CD4-positive, alpha-beta T cell treated with Interleukin-4 for 1 hour (primary cell): ENCODE results near the gene NR5A1.

Experiments
- DNase-seq, 2 donors: peaks; one replicate each; pipeline ENCODE4 v3.0.0-alpha.2; 2020 to 2022

The NR5A1 gene

DNA sequence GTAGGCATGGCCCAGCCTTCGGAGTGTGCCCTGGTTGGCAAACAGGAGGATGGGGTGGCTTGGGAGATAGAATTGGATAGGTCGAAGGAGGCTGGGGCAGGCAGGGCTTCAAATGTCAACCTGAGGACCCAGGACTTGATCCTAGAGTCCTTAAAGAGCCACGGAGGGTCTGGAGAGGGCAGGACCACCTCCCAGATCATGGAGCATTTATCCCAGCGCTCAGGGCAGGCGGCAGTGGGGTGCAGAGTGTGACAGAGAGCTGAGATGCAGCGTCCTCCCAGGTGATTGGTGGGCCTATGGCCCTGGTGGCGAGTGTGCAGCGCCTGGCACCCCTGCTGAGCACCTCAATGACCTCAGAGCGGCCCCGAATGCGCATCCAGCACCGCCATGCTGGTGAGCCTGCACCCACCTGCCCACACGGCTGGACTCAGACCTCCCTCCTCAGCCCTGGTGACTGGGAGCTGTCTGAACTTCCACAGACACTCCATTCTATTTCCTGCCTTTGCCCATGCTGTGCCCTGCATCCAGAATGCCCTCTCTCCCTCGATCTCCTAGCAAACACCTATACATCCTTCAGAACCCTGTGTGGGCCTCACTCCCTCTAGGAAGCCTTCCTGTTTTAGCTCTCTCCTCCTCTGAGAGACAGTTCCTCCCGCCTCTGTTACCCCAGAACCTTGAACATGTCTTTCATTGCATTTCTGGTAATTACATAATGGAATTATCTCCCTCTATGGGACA is 50.7 kb downstream of the NR5A1 start:
- no peak for DNase-seq

DNA sequence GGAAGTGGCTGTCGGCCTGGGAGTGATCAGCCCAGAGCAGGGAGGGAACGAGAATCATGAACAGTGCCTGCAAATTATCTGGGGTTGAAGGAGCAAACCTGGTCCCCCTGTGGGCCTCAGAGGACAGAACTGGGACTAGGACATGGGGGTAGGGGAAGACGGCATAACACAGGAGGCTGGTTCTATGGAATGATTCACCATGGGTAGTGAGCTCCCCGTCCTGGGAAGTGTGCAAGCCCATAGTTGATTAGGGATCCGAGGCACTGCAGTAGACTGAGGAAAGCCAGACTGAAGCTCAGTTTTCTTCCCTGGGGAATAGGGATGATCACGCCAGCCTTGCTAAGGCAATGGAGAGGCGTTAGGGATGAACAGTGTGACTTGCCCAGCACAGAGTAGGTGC is 51.4 kb downstream of the NR5A1 start:
- DNase-seq = no peak

DNA sequence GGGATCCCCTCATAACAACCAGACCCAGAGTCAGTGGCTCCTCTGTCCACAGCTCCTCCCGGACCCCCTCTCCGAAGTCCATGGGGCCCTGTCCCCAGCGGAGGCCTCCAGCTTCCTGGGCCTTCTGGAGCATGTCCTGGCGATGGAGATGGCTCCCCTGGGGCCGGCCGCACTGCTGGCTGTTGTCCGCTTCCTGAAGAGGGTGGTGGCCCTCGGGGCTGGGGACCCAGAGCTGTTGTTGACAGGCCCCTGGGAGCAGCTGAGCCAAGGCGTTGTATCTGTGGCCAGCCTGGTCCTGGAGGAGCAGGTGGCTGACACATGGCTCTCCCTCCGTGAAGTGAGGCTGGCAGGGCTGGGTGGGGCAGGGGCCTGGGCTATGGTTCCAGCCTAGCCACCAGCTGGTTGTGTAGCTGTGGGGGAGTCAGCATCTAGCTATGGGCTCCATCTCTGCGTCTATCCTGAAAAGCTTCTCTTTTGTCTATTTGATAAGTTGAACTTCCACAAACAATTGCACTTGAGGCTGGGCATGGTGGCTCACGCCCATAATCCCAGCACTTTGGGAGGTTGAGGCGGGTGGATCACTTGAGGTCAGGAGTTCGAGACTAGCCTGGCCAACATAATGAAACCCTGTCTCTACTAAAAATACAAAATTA is 52.3 kb downstream of the NR5A1 start:
- no peak for DNase-seq

DNA sequence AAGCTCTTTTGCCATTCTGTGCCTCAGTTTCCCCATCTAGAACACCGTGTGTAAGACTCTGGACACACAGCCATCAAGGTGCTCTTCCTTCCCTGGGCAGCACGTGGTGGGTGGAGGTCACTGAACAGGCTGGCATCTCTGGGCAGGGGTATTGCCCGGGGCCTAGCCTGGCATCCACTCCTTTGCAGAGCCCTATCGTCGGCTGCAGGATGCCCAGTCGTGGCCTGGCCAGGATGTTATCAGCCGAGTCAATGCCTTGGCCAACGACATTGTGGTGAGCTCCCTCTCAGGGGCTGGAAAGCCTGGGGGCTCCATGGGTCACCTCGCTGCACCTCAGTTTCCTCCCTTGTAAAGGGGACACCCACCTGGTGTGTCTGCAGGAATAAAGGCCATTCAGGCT is 52.9 kb downstream of the NR5A1 start:
- DNase-seq = no peak

DNA sequence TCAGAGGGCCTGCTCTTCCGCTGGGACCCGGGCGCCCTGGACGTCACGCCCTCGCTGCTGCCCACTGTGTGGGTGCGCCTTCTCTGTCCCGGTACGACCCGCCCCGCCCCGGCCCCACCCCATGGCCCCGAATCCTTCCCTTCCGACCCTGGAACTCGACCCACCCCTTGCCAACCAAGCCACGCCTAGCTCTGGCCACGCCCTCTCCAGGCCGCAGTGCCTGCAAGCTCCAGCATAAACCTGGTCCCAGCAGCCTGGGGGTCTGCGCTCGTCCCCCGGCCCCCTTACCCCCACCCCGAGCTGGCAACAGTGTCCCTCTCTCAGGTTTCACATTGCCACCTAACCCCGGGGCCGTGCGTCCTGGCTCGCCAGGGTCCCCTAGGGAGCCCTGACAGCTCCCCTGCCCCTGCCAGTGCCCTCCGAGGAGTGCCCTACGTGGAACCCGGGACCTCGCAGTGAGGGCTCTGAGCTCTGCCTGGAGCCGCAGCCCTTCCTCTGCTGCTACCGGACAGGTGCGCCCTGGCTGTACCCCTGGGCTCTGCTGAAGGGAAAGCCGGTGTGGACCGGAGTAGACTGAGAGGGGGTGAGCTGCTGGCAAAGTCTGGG is 53.5 kb downstream of the NR5A1 start:
- DNase-seq = no peak

DNA sequence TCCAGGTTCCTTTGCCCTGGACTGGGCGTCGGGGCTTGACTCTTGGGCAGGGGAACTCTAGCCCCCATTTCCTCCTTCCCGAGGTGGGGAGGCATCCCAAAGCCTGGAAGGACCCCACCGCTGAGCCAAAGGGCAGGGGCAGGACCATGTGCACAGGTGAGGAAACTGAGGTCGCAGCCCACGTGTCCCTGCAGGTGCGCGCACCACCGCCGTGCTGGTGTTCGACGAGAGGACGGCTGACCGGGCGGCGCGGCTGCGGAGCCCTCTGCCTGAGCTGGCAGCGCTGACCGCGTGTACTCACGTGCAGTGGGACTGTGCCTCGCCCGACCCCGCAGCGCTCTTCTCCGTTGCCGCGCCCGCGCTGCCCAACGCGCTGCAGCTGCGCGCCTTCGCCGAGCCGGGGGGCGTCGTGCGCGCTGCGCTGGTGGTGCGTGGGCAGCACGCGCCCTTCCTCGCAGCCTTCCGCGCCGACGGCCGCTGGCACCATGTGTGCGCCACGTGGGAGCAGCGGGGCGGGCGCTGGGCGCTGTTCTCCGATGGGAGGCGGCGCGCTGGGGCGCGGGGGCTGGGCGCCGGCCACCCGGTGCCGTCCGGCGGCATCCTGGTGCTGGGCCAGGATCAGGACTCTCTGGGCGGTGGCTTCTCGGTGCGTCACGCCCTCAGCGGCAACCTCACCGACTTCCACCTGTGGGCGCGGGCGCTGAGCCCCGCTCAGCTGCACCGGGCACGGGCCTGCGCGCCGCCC is 54.2 kb downstream of the NR5A1 start:
- DNase-seq = no peak

DNA sequence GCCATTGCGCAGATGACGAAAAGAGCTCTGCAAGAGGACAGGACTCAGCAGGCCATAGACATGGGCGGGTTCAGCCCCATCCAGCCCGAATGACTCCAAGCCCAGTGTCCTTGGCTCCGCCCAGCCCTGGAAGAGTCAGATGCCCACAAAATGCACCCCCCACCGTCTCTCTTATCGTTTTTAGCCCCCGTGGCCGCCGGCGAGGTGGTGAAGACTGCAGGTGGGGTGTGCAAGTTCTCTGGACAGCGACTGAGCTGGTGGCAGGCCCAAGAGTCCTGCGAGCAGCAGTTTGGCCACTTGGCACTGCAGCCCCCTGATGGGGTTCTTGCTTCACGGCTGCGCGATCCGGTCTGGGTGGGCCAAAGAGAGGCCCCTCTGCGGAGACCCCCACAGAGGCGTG is 54.9 kb downstream of the NR5A1 start:
- DNase-seq = no peak

DNA sequence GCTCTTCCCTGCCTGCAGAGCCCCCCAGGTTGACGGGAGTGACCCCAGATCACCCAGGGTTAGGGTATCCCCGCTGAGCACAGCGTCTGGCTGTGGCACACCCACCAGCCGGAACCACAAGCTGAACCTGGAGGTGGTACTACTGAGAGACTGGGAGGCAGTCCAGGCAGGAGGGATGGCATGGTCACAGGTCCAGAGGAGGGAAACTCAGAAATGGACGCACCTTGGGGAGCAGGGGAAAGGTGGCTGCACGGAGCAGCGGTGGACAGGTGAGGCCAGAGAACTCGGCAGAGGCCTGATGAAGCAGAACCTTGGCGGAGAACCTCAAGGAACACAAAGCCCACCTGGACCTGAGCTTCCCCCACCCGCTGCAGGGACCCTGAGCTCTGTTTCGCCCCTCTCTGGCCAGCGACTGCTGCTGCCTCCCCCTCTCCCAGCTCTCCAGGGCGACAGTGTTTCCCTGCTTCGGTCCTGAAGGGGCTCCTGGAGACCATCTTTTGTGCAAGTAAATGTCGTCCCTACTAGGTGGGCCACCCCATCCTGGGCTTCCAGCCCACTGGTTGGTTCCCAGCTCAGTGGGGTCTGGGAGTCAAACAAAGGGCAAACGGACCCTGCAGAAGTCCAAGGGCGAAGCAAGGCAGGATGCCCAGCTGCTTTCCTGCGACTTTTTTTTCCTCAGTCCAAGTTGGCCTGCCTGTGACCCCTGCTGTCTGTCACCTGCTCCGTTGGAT is 56.1 kb downstream of the NR5A1 start:
- DNase-seq = no peak

DNA sequence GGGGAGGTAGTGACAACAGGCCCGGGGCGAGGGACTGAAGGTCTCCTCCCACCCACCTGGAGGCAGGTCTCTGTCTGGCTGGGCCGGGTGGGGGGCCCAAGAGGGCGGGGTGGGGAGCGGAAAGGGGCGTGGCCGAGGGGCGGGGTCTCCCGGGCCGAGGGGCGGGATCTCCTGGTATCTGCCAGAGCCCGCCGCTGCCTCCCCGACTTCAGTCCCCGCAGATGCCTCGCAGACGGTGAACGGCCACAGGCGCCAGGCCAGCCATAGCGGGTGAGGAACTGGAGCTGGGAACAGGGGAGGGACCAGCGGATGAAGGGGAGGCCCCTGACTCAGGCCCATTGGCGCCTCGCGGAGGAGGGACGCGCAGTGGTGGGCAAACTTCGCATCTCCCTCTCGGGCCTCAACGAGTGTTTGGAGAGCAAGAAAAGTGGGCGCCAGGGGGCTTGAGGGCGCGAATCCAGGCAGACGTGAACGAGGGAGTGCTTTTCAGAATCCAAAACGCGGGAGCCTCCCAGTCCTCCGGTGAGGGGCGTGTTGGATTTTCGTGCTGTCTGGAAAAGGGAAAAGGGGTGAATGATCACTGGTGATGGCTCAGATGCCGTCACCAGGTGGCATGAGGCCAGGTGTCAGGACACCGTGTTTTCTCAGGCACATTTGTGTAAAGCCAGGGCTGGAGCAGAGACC is 56.8 kb downstream of the NR5A1 start, which contains the start of gene ADGRD2:
TSS of gene ADGRD2 (plus strand) at position 211 of the 684 bp plus-strand sequence. CDS start 1,216 bp downstream, outside the sequence.
- no peak for DNase-seq

DNA sequence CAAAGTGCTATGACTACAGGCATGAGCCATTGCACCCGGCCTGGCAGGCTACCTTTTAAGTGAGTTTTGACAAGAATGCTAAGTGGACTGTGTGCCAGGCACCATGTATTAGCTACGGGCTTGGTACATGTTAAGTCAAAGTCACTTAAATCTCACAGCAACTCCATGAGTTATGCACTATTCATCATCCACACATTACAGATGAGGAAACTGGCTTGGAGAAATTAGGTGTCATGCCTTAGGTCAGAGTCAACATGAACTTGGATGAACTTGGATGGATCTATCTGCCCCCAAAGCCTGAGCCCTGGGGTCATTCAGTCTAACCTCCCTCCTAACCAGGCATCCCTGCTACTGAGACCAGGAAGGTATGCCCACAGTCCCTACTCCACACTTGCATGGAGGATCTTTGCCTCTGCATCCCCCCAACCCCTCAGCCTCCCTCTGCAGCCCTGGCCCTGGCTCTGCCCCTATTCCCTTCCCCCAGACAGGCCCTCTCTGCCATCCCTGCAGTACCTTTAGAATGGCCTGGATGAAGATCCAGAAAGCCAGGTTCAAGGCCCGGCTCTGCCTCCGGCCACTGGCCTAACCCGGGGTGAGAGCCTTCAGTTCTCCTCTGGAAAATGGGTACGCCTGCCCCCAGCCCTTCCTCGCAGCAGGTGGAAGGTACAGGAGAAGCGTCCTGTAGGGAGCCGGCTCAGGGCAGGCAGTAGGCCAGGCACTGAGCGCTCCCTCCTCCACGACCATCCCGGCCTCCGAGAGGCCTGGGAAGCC is 57.6 kb downstream of the NR5A1 start:
- no peak for DNase-seq

DNA sequence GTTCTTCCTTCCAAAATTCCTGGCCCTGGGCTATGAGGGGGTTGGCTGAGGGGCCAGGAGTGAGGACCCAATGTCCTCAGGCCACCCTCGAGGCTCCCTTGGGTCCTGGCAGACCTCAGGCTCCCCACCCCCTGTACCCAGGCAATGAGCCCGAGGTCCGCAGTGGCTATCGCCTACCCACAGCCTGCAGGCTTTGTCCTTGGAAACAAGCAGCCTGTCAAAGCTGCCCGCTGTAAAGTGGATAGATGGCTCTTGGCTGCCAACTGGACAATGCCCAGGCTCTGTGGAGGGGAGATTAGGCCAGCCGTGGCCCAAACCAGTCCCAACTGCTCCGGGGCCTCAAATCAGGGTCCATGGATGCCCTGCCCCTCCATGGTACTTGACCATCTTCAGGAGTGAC is 59.2 kb downstream of the NR5A1 start:
- no peak for DNase-seq

DNA sequence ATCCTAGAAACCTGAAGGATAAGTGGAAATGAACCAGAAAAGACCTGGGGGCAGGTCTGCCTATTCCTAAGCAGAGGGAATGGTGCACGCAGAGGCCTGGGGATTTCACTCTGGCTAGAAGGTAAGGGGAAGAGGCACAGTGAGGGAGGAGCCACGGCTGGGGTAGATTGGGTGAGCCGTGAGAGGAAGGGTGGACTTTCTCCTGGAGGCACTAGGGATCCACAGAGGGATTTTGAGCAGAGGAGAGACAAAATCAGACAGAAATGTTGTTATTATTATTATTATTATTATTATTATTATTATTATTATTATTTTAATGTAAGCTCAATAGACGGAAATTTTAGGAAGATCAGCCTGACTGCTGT is 59.9 kb downstream of the NR5A1 start:
- DNase-seq = no peak

DNA sequence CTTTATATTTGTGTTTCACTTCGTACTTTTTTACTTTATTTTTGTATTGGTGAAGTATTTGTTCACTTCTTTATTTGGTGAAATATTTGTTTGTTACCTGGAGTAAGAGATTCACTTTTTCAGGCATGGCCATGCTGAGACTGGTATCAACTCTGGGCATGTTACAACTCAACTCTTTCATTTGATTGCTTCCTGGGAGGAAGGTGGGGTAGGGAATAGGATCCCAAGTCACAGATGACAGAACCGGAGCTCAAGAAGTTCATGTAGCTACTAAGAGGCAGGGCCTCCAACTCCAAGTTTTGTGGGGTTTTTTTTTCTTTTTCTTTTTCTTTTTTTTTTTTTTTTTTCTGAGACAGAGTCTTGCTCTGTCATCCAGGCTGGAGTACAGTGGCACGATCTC is 63.0 kb downstream of the NR5A1 start:
- DNase-seq = no peak

DNA sequence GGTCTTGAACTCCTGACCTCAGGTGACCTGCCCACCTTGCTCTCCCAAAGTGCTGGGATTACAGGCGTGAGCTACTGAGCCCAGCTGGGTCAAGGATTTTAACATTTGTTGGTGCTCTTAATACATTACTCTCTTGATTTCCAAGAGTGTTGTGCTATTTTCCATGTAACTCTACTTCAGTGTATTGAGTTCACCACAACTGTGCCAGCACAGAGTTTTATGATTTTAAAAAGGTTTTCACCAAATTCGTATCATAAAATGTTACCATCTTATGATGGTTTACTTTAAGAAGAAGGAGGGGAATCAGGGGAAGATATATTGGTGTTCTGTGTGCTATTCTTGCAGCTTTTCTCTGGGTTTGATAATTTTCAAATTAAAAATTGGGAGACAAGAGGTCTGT is 63.6 kb downstream of the NR5A1 start:
- DNase-seq = no peak

DNA sequence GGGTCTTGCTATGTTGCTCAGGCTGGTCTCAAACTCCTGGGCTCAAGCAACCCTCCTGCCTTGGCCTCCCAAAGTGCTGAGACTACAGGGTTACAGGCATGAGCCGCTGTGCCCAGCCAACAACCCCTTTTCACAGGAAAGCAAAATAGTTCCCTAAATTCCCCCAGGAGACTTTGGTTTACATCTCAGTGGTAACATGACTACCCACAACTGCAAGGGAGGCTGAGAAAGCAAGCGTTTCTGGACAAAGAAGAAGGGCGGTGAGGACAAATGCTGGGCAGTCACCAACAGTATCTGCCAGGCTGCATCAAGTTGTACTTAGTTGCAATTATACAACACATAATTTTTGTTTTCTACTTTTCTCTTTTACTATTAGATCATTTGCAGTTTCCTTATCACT is 64.4 kb downstream of the NR5A1 start:
- no peak for DNase-seq

DNA sequence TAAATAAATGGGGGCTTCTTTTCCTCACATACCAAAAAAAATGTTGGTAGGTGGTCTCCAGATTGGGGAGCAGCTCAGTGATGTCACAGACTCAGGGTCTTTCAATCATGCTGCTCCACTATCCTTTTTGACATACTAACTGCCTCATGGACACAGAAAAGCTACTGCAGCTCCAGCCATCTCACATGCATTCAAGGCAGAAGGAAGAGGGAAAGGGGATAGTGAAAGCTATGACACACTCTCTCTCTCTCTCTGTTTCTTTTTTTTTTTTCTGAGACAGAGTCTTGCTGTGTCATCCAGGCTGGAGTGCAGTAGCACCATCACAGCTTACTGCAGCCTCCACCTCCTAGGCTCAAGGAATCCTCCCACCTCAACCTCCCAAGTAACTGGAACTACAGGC is 64.8 kb downstream of the NR5A1 start:
- DNase-seq = no peak

DNA sequence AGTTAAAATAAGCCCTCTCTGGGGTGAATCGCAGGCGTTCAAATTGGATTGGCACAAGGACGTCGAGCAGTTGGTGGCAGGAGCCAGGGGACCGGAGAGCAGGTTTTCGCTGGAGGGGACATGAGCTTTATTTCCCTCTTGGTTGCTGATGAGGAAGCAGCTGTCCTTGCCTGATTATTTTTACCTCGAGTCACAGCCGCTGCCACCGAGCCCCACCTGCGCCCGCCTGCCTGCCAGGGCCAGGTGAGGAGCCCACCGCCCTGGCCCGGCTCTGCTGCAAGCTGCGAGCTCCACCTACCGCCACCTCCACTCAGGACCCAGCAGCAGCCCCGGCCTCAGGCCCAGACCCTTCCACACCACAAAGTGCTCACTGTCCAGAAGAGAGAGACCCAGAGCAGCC is 65.9 kb downstream of the NR5A1 start:
- DNase-seq = no peak

DNA sequence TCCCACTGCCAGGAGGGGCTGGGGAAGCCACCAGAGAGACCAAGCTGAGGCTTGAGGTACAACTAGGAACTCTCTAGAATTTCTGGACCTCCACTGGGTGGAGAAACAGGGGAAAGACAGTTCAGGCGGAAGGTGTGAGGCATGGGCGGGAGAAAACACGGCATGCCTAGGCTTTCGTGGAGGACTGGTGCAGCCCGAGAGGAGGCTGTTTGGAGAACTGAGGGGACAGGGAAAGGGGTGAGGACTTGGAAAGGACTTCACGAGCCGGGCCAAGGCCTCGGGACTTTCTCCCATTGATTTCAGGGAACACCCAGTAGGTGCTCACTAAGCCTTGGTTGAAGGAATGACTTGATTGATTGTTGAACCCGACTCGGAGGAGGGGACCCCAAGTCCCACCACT is 66.4 kb downstream of the NR5A1 start:
- DNase-seq = no peak

DNA sequence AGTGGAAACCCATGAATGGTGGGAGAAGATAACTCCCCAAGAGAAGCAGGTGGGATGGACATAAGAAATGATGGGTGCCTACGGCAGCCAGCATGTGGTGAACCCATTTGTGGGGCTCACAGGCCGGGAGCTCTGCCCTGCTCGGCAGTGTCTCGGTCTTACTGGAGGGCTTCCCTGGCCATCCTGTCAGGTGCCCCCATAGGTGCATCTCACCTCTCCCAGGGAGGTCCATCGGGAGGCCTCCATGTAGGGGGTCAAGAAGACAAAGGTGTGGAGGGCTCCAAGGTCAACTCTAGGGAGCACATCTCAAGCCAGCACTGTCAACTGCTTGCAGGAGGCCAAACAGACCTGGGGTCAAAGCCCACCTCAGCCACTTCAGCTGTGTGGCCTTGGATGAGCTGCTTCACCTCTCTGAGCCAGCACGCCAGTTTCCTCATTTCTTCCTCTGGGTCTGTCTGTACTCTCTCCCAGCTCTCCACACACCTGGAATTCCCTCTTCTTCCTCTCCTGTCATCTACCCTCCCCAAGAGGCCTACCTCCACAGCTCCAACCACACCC is 67.4 kb downstream of the NR5A1 start:
- DNase-seq = no peak

DNA sequence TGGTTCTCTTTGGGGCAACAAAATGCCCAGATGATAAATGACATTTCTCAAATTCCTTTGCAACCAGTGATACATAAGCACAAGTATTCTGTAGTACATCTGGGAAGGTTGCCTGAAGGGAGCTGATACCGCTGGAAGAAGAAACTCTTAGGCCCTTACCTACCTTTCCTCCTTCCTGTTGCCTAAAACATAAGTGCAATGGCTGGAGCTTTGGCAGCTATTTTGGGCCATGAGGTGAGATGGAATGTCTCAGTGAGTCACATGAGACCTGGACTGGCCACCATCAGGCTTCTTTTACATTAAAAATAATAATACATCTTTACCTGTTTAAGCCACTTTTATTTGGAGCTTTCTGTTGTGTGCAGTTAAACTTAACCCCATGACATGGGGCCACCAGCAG is 68.1 kb downstream of the NR5A1 start:
- DNase-seq = no peak

DNA sequence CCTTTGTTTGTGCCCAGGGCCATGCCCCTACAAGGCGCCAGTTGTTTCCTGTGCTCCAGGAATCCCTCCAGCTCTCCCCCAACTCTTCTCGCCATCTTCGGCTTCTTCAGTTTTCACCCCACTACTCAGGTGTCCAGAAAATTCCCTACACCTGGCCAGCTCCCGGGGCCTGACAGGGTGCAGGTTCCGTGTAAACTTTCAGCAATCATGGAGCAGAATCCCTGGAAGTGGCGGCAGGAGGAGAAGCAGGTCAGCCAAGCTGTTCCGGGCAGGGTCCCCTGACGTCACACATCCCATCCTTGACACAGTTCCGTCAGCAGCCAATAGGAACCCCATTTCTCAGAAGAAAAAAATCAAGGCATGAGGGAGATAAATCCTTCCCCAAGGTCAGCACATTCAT is 69.1 kb downstream of the NR5A1 start:
- DNase-seq = no peak
